GM12878 (cell line): Measurements from ENCODE around the gene CREB3L4.

ENCODE experiments used
- ATF2 ChIP-seq: IDR thresholded peaks from 2 replicates; pipeline ENCODE4 v1.6.1; 2012; ENCODE audit warnings: low read length, inconsistent platforms
- CTCF ChIP-seq, 3 experiments: IDR thresholded peaks in 2 of 3; conservative IDR thresholded peaks in 1 of 3; 2 replicates each; pipeline ENCODE4 v1.5.1; 2011; ENCODE audit warnings: low read depth in 3 of 3, low read length in 3 of 3, mild to moderate bottlenecking in 3 of 3, control low read depth in 2 of 3, moderate library complexity in 2 of 3, inconsistent platforms in 1 of 3, mixed read lengths in 1 of 3; ENCODE audit not compliant: control insufficient read depth in 2 of 3, insufficient read depth in 1 of 3; ENCODE audit errors: extremely low read depth in 1 of 3
- MXI1 ChIP-seq: fragments of 150-350 bp; IDR thresholded peaks from 2 replicates; pipeline ENCODE4 v1.6.1; 2011; ENCODE audit warnings: low read depth, mild to moderate bottlenecking, inconsistent platforms, low read length, improper control_type of control experiment
- NRF1 ChIP-seq: conservative IDR thresholded peaks from 2 replicates; pipeline ENCODE4 v1.6.1; 2011; ENCODE audit warnings: mild to moderate bottlenecking, low read depth, low read length, improper control_type of control experiment
- PBX3 ChIP-seq: IDR thresholded peaks from 2 replicates; pipeline ENCODE4 v1.6.1; 2011; ENCODE audit warnings: mild to moderate bottlenecking, low read depth, low read length, moderate library complexity; ENCODE audit not compliant: insufficient replicate concordance

- no peak for TF ChIP-seq CTCF (IDR thresholded peaks at IDR 0.05 in 2 of 3, conservative IDR thresholded peaks at IDR 0.05 in 1 of 3; ENCODE audit: control insufficient read depth in 2 of 3, extremely low read depth in 1 of 3, insufficient read depth in 1 of 3, low read depth in 3 of 3, low read length in 3 of 3)
- no peak for TF ChIP-seq PBX3
- no peak for TF ChIP-seq ATF2
- TF ChIP-seq NRF1, result no peak
- no peak for TF ChIP-seq MXI1
These were observed 16.5 kb upstream of the CREB3L4 start for GRCh38 chr1:153951183-153951582.
